Activated naive CD4-positive, alpha-beta T cell treated with Interleukin-2 at 50 U/mL for 16 hours (primary cell): ENCODE data around the gene TLR6.
"Not testable (repeated sequence)": the region's sequence is repeated elsewhere in the genome, so short reads cannot be mapped to it uniquely, and the experiment has no call there.

ENCODE experiments used
- DNase-seq: peaks from one replicate; pipeline ENCODE4 v3.0.0-alpha.2; 2020

Gene TLR6

GRCh38 chr4:38785041-38785790 lies 71.4 kb downstream of the TLR6 start:
- no peak for DNase-seq

- DNase-seq: no peak
These were observed 72.5 kb downstream of the TLR6 start for GRCh38 chr4:38784141-38784540.

GRCh38 chr4:38783109-38783460 lies 73.5 kb downstream of the TLR6 start:
- no peak for DNase-seq

GRCh38 chr4:38782452-38783108 lies 74.0 kb downstream of the TLR6 start, which contains the start of gene TLR10:
TSS of gene TLR10 (minus strand) at chr4:38782990. CDS start at chr4:38775590, 7,400 bp downstream.
- peak; percentile 11 for DNase-seq

GRCh38 chr4:38781854-38782261 lies 74.8 kb downstream of the TLR6 start:
- DNase-seq: no peak

- no peak for DNase-seq
These were observed 75.7 kb downstream of the TLR6 start for GRCh38 chr4:38780833-38781484.

GRCh38 chr4:38779790-38780189 lies 76.8 kb downstream of the TLR6 start:
- no peak for DNase-seq

GRCh38 chr4:38777925-38778324 lies 78.7 kb downstream of the TLR6 start:
- DNase-seq: not testable (repeated sequence)

GRCh38 chr4:38775326-38775725 lies 81.3 kb downstream of the TLR6 start:
- no peak for DNase-seq

- no peak for DNase-seq
These were observed 82.2 kb downstream of the TLR6 start for GRCh38 chr4:38774181-38774955.
